Fibroblast of lung (primary cell): Measurements from ENCODE around the gene FZD4. TPM values are rescaled to one million over a fixed set of nuclear protein-coding genes. Genes with fewer than 3 reads are reported as not detected.
"Not testable (repeated sequence)": the region's sequence is repeated elsewhere in the genome, so short reads cannot be mapped to it uniquely, and the experiment has no call there.

Experiments used
- DNase-seq, 2 donors: peaks; one replicate each; pipeline versions ENCODE4 v3.0.0 to v3.0.0-alpha.2; 2010; ENCODE audit warnings: low read depth in 2 of 2
- H2AFZ ChIP-seq: 2 replicates; pipeline ENCODE4 v1.5.1; 2012; ENCODE audit warnings: low read length, control low read depth, inconsistent platforms
- H3K27ac ChIP-seq: 2 replicates; pipeline ENCODE4 v1.5.1; 2011; ENCODE audit warnings: low read length, control low read depth; ENCODE audit not compliant: insufficient read depth
- H3K27me3 ChIP-seq: 2 replicates; pipeline ENCODE4 v1.5.1; 2011; ENCODE audit warnings: mild to moderate bottlenecking, low read length; ENCODE audit not compliant: control insufficient read depth, insufficient read depth
- H3K36me3 ChIP-seq: 2 replicates; pipeline ENCODE4 v1.5.1; 2011; ENCODE audit warnings: low read length; ENCODE audit not compliant: control insufficient read depth, insufficient read depth
- H3K4me1 ChIP-seq: 2 replicates; pipeline ENCODE4 v1.5.1; 2011; ENCODE audit warnings: low read length; ENCODE audit not compliant: control insufficient read depth, insufficient read depth; ENCODE audit errors: extremely low read depth
- H3K4me2 ChIP-seq: 2 replicates; pipeline ENCODE4 v1.5.1; 2011; ENCODE audit warnings: low read length, control low read depth; ENCODE audit not compliant: insufficient read depth; ENCODE audit errors: extremely low read depth
- H3K4me3 ChIP-seq, 4 experiments: fragments of 200-600 bp in 1 of 4; sonication (generic) in 1 of 4; replicated peaks in 1 of 4; 2 replicates each; pipeline ENCODE4 v1.5.1; 2011 to 2016; ENCODE audit warnings: low read length in 4 of 4, low read depth in 3 of 4, mild to moderate bottlenecking in 3 of 4, control low read depth in 2 of 4, inconsistent platforms in 1 of 4, mixed read lengths in 1 of 4; ENCODE audit not compliant: insufficient read depth in 1 of 4; ENCODE audit errors: control extremely low read depth in 1 of 4
- H3K79me2 ChIP-seq: 2 replicates; pipeline ENCODE4 v1.5.1; 2012; ENCODE audit warnings: mild to moderate bottlenecking, low read length, inconsistent platforms; ENCODE audit not compliant: control insufficient read depth, insufficient read depth
- H3K9ac ChIP-seq: 2 replicates; pipeline ENCODE4 v1.5.1; 2011; ENCODE audit warnings: mild to moderate bottlenecking, low read length, control low read depth; ENCODE audit not compliant: insufficient read depth
- H3K9me3 ChIP-seq: 2 replicates; pipeline ENCODE4 v1.5.1; 2012; ENCODE audit warnings: low read depth, low read length; ENCODE audit not compliant: control insufficient read depth, insufficient read depth
- H4K20me1 ChIP-seq: 2 replicates; pipeline ENCODE4 v1.5.1; 2011; ENCODE audit warnings: low read length; ENCODE audit not compliant: control insufficient read depth, insufficient read depth; ENCODE audit errors: extremely low read depth
- EZH2 ChIP-seq: IDR thresholded peaks from 2 replicates; pipeline ENCODE4 v1.5.1; 2012; ENCODE audit warnings: low read length, control low read depth, mild to moderate bottlenecking; ENCODE audit errors: missing control alignments
- polyA plus RNA-seq, 2 donors: library from polyadenylated mRNA; depleted of rRNA in 1 of 2; stranded (reverse) in 1 of 2; unstranded in 1 of 2; fragments of >200 nt; gene quantifications; 2 replicates each; pipeline ENCODE4 v1.2.1, GENCODE V29; 2011 to 2012; ENCODE audit warnings: missing spikeins in 1 of 2
- total RNA-seq: library from RNA; depleted of rRNA; stranded (reverse); fragments of >200 nt; gene quantifications from 2 replicates; pipeline ENCODE4 v1.2.1, GENCODE V29; 2014
- TF ChIP-seq, protein P1 (sequence below), 2 donors: IDR thresholded peaks in 1 of 2; conservative IDR thresholded peaks in 1 of 2; 1 replicate in 1 of 2; 2 replicates in 1 of 2; pipeline ENCODE4 v1.5.1; 2011 to 2012; ENCODE audit warnings: low read length in 2 of 2, control low read depth in 1 of 2, inconsistent platforms in 1 of 2, low read depth in 1 of 2, mild to moderate bottlenecking in 1 of 2

Gene FZD4
- total and polyA plus RNA-seq, 2 donors (not counting 1 experiment from before 2014, with no cell fraction given): 15.7 to 17.8 TPM

- no peak overlapping the region for H2AFZ ChIP-seq
- no peak overlapping the region for H3K4me2 ChIP-seq
- no peak for TF ChIP-seq EZH2
- TF ChIP-seq, protein P1, sequence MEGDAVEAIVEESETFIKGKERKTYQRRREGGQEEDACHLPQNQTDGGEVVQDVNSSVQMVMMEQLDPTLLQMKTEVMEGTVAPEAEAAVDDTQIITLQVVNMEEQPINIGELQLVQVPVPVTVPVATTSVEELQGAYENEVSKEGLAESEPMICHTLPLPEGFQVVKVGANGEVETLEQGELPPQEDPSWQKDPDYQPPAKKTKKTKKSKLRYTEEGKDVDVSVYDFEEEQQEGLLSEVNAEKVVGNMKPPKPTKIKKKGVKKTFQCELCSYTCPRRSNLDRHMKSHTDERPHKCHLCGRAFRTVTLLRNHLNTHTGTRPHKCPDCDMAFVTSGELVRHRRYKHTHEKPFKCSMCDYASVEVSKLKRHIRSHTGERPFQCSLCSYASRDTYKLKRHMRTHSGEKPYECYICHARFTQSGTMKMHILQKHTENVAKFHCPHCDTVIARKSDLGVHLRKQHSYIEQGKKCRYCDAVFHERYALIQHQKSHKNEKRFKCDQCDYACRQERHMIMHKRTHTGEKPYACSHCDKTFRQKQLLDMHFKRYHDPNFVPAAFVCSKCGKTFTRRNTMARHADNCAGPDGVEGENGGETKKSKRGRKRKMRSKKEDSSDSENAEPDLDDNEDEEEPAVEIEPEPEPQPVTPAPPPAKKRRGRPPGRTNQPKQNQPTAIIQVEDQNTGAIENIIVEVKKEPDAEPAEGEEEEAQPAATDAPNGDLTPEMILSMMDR (conservative IDR thresholded peaks at IDR 0.05 in 1 of 2, IDR thresholded peaks at IDR 0.05 in 1 of 2; ENCODE audit: low read depth in 1 of 2, low read length in 2 of 2): no peak
- no peaks in the 10 kb centered on the region for H3K27me3 ChIP-seq
- no peaks in the 10 kb centered on the region for H3K9me3 ChIP-seq
- H3K27ac ChIP-seq: no peak overlapping the region
- peaks cover 10% of the 10 kb centered on the region for H3K4me1 ChIP-seq
- no peak overlapping the region for H3K4me3 ChIP-seq
- H4K20me1 ChIP-seq: no peaks in the 10 kb centered on the region
- H3K9ac ChIP-seq: no peak overlapping the region
- no peaks in the 10 kb centered on the region for H3K79me2 ChIP-seq
- DNase-seq: no peak
- H3K36me3 ChIP-seq: no peaks in the 10 kb centered on the region
Observed at GRCh38 chr11:86918496-86918895, 36.7 kb downstream of the FZD4 start.

- TF ChIP-seq EZH2: no peak
- TF ChIP-seq, protein P1 (conservative IDR thresholded peaks at IDR 0.05 in 1 of 2, IDR thresholded peaks at IDR 0.05 in 1 of 2; ENCODE audit: low read depth in 1 of 2, low read length in 2 of 2): no peak
- Histone ChIP-seq H3K9ac (no peak overlapping the region), H3K79me2 (no peaks in the 10 kb centered on the region), H4K20me1 (no peaks in the 10 kb centered on the region), H3K4me3 (no peak overlapping the region), H3K36me3 (no peaks in the 10 kb centered on the region), H2AFZ (no peak overlapping the region), H3K27me3 (no peaks in the 10 kb centered on the region), H3K9me3 (no peaks in the 10 kb centered on the region), H3K27ac (no peak overlapping the region), H3K4me1 (peaks cover 10% of the 10 kb centered on the region), H3K4me2 (no peak overlapping the region)
- DNase-seq: peak in 1 of 2 donors; percentile 86
Observed at GRCh38 chr11:86917589-86917988, 37.6 kb downstream of the FZD4 start.

- Histone ChIP-seq H3K4me2 (peak overlapping the region; percentile 85), H3K79me2 (no peaks in the 10 kb centered on the region), H3K4me3 (peak overlapping the region in 2 of 4 experiments; percentile 5 to 29), H4K20me1 (no peaks in the 10 kb centered on the region), H2AFZ (peak overlapping the region; percentile 79), H3K27ac (peak overlapping the region; percentile 91), H3K9ac (peak overlapping the region; percentile 22), H3K27me3 (no peaks in the 10 kb centered on the region), H3K9me3 (no peaks in the 10 kb centered on the region), H3K4me1 (peaks cover 10% of the 10 kb centered on the region), H3K36me3 (no peaks in the 10 kb centered on the region)
- TF ChIP-seq, protein P1 (conservative IDR thresholded peaks at IDR 0.05 in 1 of 2, IDR thresholded peaks at IDR 0.05 in 1 of 2; ENCODE audit: low read depth in 1 of 2, low read length in 2 of 2): no peak
- no peak for TF ChIP-seq EZH2
- DNase-seq: peak; percentile 66 to 92
Observed at GRCh38 chr11:86916330-86916729, 38.9 kb downstream of the FZD4 start.

GRCh38 chr11:86915850-86916249, 39.3 kb downstream of the FZD4 start:
- DNase-seq, H3K27me3 ChIP-seq, H3K79me2 ChIP-seq, H3K9ac ChIP-seq, H2AFZ ChIP-seq, H3K9me3 ChIP-seq, H3K36me3 ChIP-seq, H4K20me1 ChIP-seq, H3K4me3 ChIP-seq, H3K4me1 ChIP-seq: not testable (repeated sequence)
- Histone ChIP-seq H3K4me2 (peak overlapping the region; percentile 85), H3K27ac (peak overlapping the region; percentile 91)
